Astrocyte of the spinal cord (primary cell): ENCODE measurements around the gene PRMT5.

ENCODE experiments used
- DNase-seq: peaks from one replicate; pipeline ENCODE4 v3.0.0; 2011; ENCODE audit warnings: low read depth, low spot score
- H3K4me3 ChIP-seq: 2 replicates; pipeline ENCODE4 v1.5.1; 2011; ENCODE audit warnings: low read depth, mild to moderate bottlenecking, low read length, moderate library complexity
- in situ Hi-C: cut with HindIII; loops from 2 replicates; pipeline ENCODE4 v1.10.0; 2017; ENCODE audit warnings: low sequenced_read_pairs
- TF ChIP-seq, protein P1 (sequence below): IDR thresholded peaks from 2 replicates; pipeline ENCODE4 v1.5.1; 2012; ENCODE audit warnings: low read depth, mild to moderate bottlenecking, low read length, inconsistent platforms

The PRMT5 gene

DNA sequence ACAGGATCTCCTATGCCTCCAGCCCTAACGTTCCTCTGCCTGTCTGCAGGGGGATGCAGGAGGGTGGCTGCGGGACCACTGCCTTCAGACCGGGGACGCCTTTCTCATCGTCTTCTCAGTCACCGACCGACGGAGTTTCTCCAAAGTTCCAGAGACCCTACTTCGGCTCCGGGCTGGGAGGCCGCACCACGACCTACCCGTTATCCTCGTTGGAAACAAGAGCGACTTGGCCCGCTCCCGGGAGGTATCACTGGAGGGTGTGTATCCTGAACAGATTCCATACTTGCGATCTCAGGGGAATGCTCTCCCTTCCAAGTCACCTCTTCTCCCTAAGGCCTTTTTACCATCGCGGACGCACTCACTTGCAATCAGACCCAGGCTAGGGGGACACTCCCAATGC, 43.2 kb downstream of the PRMT5 start:
- no peak overlapping the region for H3K4me3 ChIP-seq
- no peak for DNase-seq
- TF ChIP-seq, protein P1, sequence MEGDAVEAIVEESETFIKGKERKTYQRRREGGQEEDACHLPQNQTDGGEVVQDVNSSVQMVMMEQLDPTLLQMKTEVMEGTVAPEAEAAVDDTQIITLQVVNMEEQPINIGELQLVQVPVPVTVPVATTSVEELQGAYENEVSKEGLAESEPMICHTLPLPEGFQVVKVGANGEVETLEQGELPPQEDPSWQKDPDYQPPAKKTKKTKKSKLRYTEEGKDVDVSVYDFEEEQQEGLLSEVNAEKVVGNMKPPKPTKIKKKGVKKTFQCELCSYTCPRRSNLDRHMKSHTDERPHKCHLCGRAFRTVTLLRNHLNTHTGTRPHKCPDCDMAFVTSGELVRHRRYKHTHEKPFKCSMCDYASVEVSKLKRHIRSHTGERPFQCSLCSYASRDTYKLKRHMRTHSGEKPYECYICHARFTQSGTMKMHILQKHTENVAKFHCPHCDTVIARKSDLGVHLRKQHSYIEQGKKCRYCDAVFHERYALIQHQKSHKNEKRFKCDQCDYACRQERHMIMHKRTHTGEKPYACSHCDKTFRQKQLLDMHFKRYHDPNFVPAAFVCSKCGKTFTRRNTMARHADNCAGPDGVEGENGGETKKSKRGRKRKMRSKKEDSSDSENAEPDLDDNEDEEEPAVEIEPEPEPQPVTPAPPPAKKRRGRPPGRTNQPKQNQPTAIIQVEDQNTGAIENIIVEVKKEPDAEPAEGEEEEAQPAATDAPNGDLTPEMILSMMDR = no peak
- in situ Hi-C loops = no loop called here

GRCh38 chr14:22884738-22885523, 44.2 kb downstream of the PRMT5 start:
- TF ChIP-seq, protein P1 = no peak
- DNase-seq = no peak
- in situ Hi-C loops = no loop called here
- H3K4me3 ChIP-seq = no peak overlapping the region

DNA sequence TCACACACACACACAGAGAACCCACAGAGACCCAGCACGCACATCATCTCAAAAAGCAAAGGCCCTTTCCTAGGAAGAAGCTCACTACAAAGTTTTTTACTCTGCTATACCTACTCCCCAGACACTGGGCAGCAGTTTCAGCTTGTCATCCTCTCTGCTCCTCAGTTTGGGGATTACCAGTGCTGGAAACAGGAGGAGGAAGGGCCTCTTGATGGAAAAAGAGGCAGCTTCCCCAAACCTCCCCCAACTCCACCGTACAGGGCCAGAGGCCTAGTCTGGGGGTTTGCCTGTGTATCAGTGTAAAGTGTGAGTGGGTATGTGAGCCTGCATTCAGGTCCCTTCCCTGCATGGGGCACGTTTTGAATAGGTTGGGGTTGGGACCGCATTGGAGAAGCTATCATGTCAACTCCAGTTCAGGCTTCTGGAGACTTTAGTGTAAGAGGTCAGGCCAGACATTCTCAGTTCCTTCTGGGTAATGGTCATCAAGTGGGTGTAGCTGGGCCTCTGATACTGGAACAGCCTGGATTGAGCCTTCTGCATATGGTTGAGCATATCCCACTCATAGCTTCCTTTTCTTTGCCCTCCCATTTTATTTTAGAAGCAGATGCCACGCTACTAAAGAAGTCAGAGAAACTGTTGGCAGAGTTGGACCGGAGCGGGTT, 45.0 kb downstream of the PRMT5 start:
- no peak for DNase-seq
- H3K4me3 ChIP-seq = no peak overlapping the region
- TF ChIP-seq, protein P1 = no peak
- in situ Hi-C loops = no loop called here

GRCh38 chr14:22883173-22883976, 45.8 kb downstream of the PRMT5 start, which contains the start of gene REM2:
Gene REM2, plus strand, starts transcription at chr14:22883222. Its CDS starts 66 bp downstream, at chr14:22883288.
- in situ Hi-C loops = no loop called here
- no peak for DNase-seq
- TF ChIP-seq, protein P1 = no peak
- no peak within 1 kb of the TSS for H3K4me3 ChIP-seq

GRCh38 chr14:22882529-22883172, 46.5 kb downstream of the PRMT5 start:
- DNase-seq = peak; percentile 52

GRCh38 chr14:22882064-22882463, 47.1 kb downstream of the PRMT5 start:
- TF ChIP-seq, protein P1 = no peak
- in situ Hi-C loops = no loop called here
- no peak for DNase-seq
- no peak overlapping the region for H3K4me3 ChIP-seq

More at GRCh38 chr14:22882529-22883172, 46.5 kb downstream of the PRMT5 start:
- no peak overlapping the region for H3K4me3 ChIP-seq
- in situ Hi-C loops = no loop called here
- TF ChIP-seq, protein P1 = no peak
